DOHH2 (cell line): ENCODE data around the gene FAM107A.

ENCODE experiments used
- H3F3A ChIP-seq: fragments of 200-600 bp; sonication (generic), shearing (Covaris generic); 2 replicates; pipeline ENCODE4 v1.6.0; 2016; ENCODE audit warnings: antibody characterized with exemption, mild to moderate bottlenecking; ENCODE audit not compliant: control insufficient read depth, insufficient read depth
- H3K27ac ChIP-seq: fragments of 200-600 bp; sonication (generic); 2 replicates; pipeline ENCODE4 v1.5.1; 2014; ENCODE audit warnings: low read depth, mild to moderate bottlenecking, low read length, moderate library complexity
- H3K27me3 ChIP-seq: fragments of 200-600 bp; sonication (generic); 2 replicates; pipeline ENCODE4 v1.6.1; 2014; ENCODE audit warnings: mild to moderate bottlenecking, low read length, mixed read lengths; ENCODE audit not compliant: control insufficient read depth
- H3K36me3 ChIP-seq: fragments of 200-600 bp; sonication (generic); 2 replicates; pipeline ENCODE4 v1.6.1; 2014; ENCODE audit warnings: mild to moderate bottlenecking, low read length, moderate library complexity, mixed read lengths; ENCODE audit not compliant: control insufficient read depth
- H3K4me1 ChIP-seq: fragments of 200-600 bp; sonication (generic); 2 replicates; pipeline ENCODE4 v1.6.1; 2014; ENCODE audit warnings: mild to moderate bottlenecking, low read length, mixed read lengths; ENCODE audit not compliant: control insufficient read depth
- H3K4me2 ChIP-seq: fragments of 200-600 bp; sonication (generic); 2 replicates; pipeline ENCODE4 v1.6.0; 2014; ENCODE audit warnings: mild to moderate bottlenecking, low read length, moderate library complexity
- H3K4me3 ChIP-seq: fragments of 200-600 bp; sonication (generic); 2 replicates; pipeline ENCODE4 v1.5.1; 2014; ENCODE audit warnings: mild to moderate bottlenecking, low read length, mixed read lengths
- H3K79me2 ChIP-seq: fragments of 200-600 bp; sonication (generic); 2 replicates; pipeline ENCODE4 v1.6.1; 2014; ENCODE audit warnings: mild to moderate bottlenecking, low read length, mixed read lengths; ENCODE audit not compliant: control insufficient read depth
- H3K9me2 ChIP-seq: fragments of 200-600 bp; sonication (generic); replicated peaks from 2 replicates; pipeline ENCODE4 v1.6.1; 2014; ENCODE audit warnings: mild to moderate bottlenecking, low read length, mixed read lengths; ENCODE audit not compliant: control insufficient read depth
- H3K9me3 ChIP-seq: fragments of 200-600 bp; sonication (generic); 2 replicates; pipeline ENCODE4 v1.6.1; 2014; ENCODE audit warnings: antibody characterized with exemption, low read length, mixed read lengths; ENCODE audit not compliant: control insufficient read depth, insufficient read depth
- H4K20me1 ChIP-seq: fragments of 200-600 bp; sonication (generic); 2 replicates; pipeline ENCODE4 v1.6.0; 2014; ENCODE audit warnings: low read depth, mild to moderate bottlenecking, antibody characterized with exemption, low read length, moderate library complexity; ENCODE audit not compliant: control insufficient read depth, insufficient read depth
- CTCF ChIP-seq: fragments of 200-600 bp; sonication (generic); IDR thresholded peaks from one replicate; pipeline ENCODE4 v1.5.1; 2014; ENCODE audit warnings: antibody characterized with exemption, mild to moderate bottlenecking, low read depth, low read length; ENCODE audit not compliant: poor library complexity, severe bottlenecking
- EZH2phosphoT487 ChIP-seq: fragments of 200-600 bp; sonication (generic); IDR thresholded peaks from 2 replicates; pipeline ENCODE4 v1.6.1; 2017; ENCODE audit warnings: borderline replicate concordance, mild to moderate bottlenecking, antibody characterized with exemption, low read length, moderate library complexity, mixed read lengths

Gene FAM107A

GRCh38 chr3:58531956-58532355, 45.2 kb downstream of the FAM107A start:
- H3K4me1 ChIP-seq, result peaks cover 11% of the 10 kb centered on the region; the same call in 1 of the 2 replicates
- no peaks in the 10 kb centered on the region for H3K27me3 ChIP-seq
- no peaks in the 10 kb centered on the region for H3K9me2 ChIP-seq
- no peak overlapping the region for H3K4me3 ChIP-seq
- H3F3A ChIP-seq, result no peaks in the 10 kb centered on the region
- no peaks in the 10 kb centered on the region for H4K20me1 ChIP-seq
- TF ChIP-seq CTCF (peak; percentile 56), EZH2phosphoT487 (no peak)
- no peaks in the 10 kb centered on the region for H3K79me2 ChIP-seq
- H3K27ac ChIP-seq, result no peak overlapping the region
- H3K36me3 ChIP-seq, result no peaks in the 10 kb centered on the region
- H3K9me3 ChIP-seq, result no peaks in the 10 kb centered on the region
- H3K4me2 ChIP-seq, result no peak overlapping the region

GRCh38 chr3:58531555-58531954, 45.6 kb downstream of the FAM107A start:
- Histone ChIP-seq H3K4me2 (no peak overlapping the region), H3K4me3 (no peak overlapping the region), H3K27me3 (no peaks in the 10 kb centered on the region), H3K27ac (no peak overlapping the region), H3K9me2 (no peaks in the 10 kb centered on the region), H3K4me1 (peaks cover 11% of the 10 kb centered on the region; the same call in 1 of the 2 replicates), H3F3A (no peaks in the 10 kb centered on the region), H3K79me2 (no peaks in the 10 kb centered on the region), H3K9me3 (no peaks in the 10 kb centered on the region), H4K20me1 (no peaks in the 10 kb centered on the region), H3K36me3 (no peaks in the 10 kb centered on the region)
- no peak for TF ChIP-seq CTCF
- no peak for TF ChIP-seq EZH2phosphoT487

GRCh38 chr3:58530354-58530865, 46.8 kb downstream of the FAM107A start:
- Histone ChIP-seq H3K27ac (no peak overlapping the region), H3K27me3 (no peaks in the 10 kb centered on the region), H3K9me3 (no peaks in the 10 kb centered on the region), H3K4me1 (peaks cover 11% of the 10 kb centered on the region; the same call in 1 of the 2 replicates), H3K4me3 (no peak overlapping the region), H3K36me3 (no peaks in the 10 kb centered on the region), H3K9me2 (no peaks in the 10 kb centered on the region), H3K4me2 (no peak overlapping the region), H4K20me1 (no peaks in the 10 kb centered on the region), H3F3A (no peaks in the 10 kb centered on the region), H3K79me2 (no peaks in the 10 kb centered on the region)
- no peak for TF ChIP-seq EZH2phosphoT487
- TF ChIP-seq CTCF, result no peak
